ENCODE results near the gene DGKD. TPM values are rescaled to one million over a fixed set of nuclear protein-coding genes. Genes with fewer than 3 reads are reported as not detected.

Gene DGKD
- total and polyA plus RNA-seq, 10 of the 15 experiments (the other 5 are each of a cell fraction or from before 2014, with no cell fraction given) = 2.7 to 81.9 (median 27.0) TPM

DNA sequence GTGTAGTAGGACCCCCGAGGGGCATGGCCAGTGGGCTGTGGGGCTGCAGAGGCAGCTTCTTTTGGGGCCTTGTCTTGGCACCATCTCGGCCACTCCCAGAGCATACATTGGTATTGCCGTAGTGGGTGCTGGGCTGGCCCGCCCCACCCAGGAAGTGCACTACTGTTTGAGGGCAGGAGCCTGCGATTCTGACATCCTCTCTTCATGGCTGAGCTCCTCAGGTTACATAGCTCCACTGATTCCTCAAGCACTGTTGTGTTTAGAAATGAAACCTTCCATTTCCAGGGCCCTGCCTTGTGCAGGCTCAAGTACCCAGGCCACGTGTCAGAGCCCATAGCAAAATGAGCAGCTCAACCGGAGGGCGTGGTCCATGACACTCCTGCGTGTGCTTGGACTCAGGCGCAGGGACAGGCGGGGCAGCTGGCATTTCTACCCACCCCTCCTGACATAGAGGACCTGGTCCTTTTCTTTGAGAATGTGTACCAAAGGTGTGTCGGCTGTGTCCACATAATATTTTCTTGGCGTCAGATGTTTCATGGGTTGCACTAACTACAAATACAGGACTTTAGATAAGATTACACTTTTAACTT is 67.9 kb downstream of the DGKD start:
- intact Hi-C loops (cut with micrococcal nuclease; ENCODE audit: unreplicated experiment) = no loop called here
- WGBS (ENCODE audit: insufficient coverage, insufficient replicate concordance, low lambda C conversion rate, missing lambda C conversion rate) = 6% methylated on average over 13 of the region's 13 CpGs
- DNase-seq (ENCODE audit: low read depth, low spot score) (peak; percentile 66), FAIRE-seq (peak; percentile 76), ATAC-seq (peak; percentile 72)
- no peaks in the 10 kb centered on the region for H4K20me1 ChIP-seq (ENCODE audit: control insufficient read depth, insufficient read depth)
- H3K9me3 ChIP-seq (replicated peaks; ENCODE audit: control insufficient read depth, insufficient read depth, low read length) = peaks cover 6% of the 10 kb centered on the region
- H3K36me3 ChIP-seq (ENCODE audit: control insufficient read depth in 2 of 2, insufficient read depth in 2 of 2, low read length in 1 of 2) = peaks cover 1 to 22% of the 10 kb centered on the region in 2 experiments; a peak in 3 of 4 replicates
- no peaks in the 10 kb centered on the region for H3K27me3 ChIP-seq (replicated peaks in 1 of 2; ENCODE audit: control insufficient read depth in 2 of 2, insufficient read depth in 2 of 2, low read length in 1 of 2)
- H3K27ac ChIP-seq (ENCODE audit: control insufficient read depth, insufficient read depth) = peak overlapping the region; percentile 64
- peaks cover 67% of the 10 kb centered on the region for H3K79me2 ChIP-seq (ENCODE audit: control insufficient read depth, insufficient read depth, low read length)
- H3K4me1 ChIP-seq (ENCODE audit: control insufficient read depth, insufficient read depth, low read length) = peaks cover 55% of the 10 kb centered on the region
- SMC1A ChIA-PET (ENCODE audit: uncharacterized antibody, unreplicated experiment) = interaction anchor here (0.9 to 3.1 kb wide), 4 partner anchors 14 to 21 kb away, joined by 3 to 13 read pairs (median 4); no protein-coding TSS in a partner anchor
- CTCF ChIA-PET = interaction anchor here (0.6 to 15.3 kb wide), 4 partner anchors 18 to 825 kb away, joined by 3 to 135 read pairs (median 44); no protein-coding TSS in a partner anchor
- H2AFZ ChIP-seq (ENCODE audit: control insufficient read depth, low read depth, low read length) = peak overlapping the region; percentile 55; the same call in 1 of the 2 replicates
- in situ Hi-C loops (cut with MboI) = no loop called here
- H3K4me3 ChIP-seq = peak overlapping the region; percentile 29; the same call in 1 of the 2 replicates
- RAD21 ChIA-PET (ENCODE audit: unreplicated experiment) = interaction anchor here (1.2 to 6.3 kb wide), 2 partner anchors 18 to 21 kb away, joined by 5 to 28 read pairs; no protein-coding TSS in a partner anchor
- H3K9ac ChIP-seq (ENCODE audit: control insufficient read depth, insufficient read depth, low read length) = no peak overlapping the region; the same call in 1 of the 2 replicates
- BruUV-seq (replicated peaks) = no TSS peak
- H3K4me2 ChIP-seq (ENCODE audit: control insufficient read depth, insufficient read depth) = peak overlapping the region; percentile 99
- POLR2A ChIA-PET = no interaction called here
- no peak for TF ChIP-seq SRF (IDR thresholded peaks at IDR 0.05; ENCODE audit: low read depth in 2 of 2, low read length in 2 of 2)
- no peak for TF ChIP-seq ZNF217 (IDR thresholded peaks at IDR 0.05)
- no peak for TF ChIP-seq SIX5 (IDR thresholded peaks at IDR 0.05; ENCODE audit: low read depth, low read length, severe bottlenecking)
- no peak for TF ChIP-seq KLF5 (IDR thresholded peaks at IDR 0.05; ENCODE audit: partially characterized antibody)
- TF ChIP-seq, protein P1, sequence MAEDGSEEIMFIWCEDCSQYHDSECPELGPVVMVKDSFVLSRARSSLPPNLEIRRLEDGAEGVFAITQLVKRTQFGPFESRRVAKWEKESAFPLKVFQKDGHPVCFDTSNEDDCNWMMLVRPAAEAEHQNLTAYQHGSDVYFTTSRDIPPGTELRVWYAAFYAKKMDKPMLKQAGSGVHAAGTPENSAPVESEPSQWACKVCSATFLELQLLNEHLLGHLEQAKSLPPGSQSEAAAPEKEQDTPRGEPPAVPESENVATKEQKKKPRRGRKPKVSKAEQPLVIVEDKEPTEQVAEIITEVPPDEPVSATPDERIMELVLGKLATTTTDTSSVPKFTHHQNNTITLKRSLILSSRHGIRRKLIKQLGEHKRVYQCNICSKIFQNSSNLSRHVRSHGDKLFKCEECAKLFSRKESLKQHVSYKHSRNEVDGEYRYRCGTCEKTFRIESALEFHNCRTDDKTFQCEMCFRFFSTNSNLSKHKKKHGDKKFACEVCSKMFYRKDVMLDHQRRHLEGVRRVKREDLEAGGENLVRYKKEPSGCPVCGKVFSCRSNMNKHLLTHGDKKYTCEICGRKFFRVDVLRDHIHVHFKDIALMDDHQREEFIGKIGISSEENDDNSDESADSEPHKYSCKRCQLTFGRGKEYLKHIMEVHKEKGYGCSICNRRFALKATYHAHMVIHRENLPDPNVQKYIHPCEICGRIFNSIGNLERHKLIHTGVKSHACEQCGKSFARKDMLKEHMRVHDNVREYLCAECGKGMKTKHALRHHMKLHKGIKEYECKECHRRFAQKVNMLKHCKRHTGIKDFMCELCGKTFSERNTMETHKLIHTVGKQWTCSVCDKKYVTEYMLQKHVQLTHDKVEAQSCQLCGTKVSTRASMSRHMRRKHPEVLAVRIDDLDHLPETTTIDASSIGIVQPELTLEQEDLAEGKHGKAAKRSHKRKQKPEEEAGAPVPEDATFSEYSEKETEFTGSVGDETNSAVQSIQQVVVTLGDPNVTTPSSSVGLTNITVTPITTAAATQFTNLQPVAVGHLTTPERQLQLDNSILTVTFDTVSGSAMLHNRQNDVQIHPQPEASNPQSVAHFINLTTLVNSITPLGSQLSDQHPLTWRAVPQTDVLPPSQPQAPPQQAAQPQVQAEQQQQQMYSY (CRISPR knock-in tag; IDR thresholded peaks at IDR 0.05) = no peak
- no peak for TF ChIP-seq ZSCAN29 (IDR thresholded peaks at IDR 0.05)
- TF ChIP-seq, protein P2, sequence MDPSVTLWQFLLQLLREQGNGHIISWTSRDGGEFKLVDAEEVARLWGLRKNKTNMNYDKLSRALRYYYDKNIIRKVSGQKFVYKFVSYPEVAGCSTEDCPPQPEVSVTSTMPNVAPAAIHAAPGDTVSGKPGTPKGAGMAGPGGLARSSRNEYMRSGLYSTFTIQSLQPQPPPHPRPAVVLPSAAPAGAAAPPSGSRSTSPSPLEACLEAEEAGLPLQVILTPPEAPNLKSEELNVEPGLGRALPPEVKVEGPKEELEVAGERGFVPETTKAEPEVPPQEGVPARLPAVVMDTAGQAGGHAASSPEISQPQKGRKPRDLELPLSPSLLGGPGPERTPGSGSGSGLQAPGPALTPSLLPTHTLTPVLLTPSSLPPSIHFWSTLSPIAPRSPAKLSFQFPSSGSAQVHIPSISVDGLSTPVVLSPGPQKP (IDR thresholded peaks at IDR 0.05; ENCODE audit: low read depth, low read length) = no peak
- TF ChIP-seq LARP7 (IDR thresholded peaks at IDR 0.05) = no peak
- no peak for TF ChIP-seq POU2F2 (IDR thresholded peaks at IDR 0.05; ENCODE audit: borderline replicate concordance, low read depth, low read length)
- TF ChIP-seq BRCA1 (IDR thresholded peaks at IDR 0.05; ENCODE audit: low read depth, low read length) = no peak
- TF ChIP-seq, protein P3, sequence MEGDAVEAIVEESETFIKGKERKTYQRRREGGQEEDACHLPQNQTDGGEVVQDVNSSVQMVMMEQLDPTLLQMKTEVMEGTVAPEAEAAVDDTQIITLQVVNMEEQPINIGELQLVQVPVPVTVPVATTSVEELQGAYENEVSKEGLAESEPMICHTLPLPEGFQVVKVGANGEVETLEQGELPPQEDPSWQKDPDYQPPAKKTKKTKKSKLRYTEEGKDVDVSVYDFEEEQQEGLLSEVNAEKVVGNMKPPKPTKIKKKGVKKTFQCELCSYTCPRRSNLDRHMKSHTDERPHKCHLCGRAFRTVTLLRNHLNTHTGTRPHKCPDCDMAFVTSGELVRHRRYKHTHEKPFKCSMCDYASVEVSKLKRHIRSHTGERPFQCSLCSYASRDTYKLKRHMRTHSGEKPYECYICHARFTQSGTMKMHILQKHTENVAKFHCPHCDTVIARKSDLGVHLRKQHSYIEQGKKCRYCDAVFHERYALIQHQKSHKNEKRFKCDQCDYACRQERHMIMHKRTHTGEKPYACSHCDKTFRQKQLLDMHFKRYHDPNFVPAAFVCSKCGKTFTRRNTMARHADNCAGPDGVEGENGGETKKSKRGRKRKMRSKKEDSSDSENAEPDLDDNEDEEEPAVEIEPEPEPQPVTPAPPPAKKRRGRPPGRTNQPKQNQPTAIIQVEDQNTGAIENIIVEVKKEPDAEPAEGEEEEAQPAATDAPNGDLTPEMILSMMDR (IDR thresholded peaks at IDR 0.05 in 2 of 3, conservative IDR thresholded peaks at IDR 0.05 in 1 of 3; ENCODE audit: control insufficient read depth in 2 of 3, extremely low read depth in 1 of 3, insufficient read depth in 1 of 3, low read depth in 3 of 3, low read length in 3 of 3) = no peak
- TF ChIP-seq NR2C1 (IDR thresholded peaks at IDR 0.05) = no peak
- no peak for TF ChIP-seq ZNF274 (IDR thresholded peaks at IDR 0.05; ENCODE audit: insufficient read depth, insufficient read length)
- no peak for TF ChIP-seq JUNB (IDR thresholded peaks at IDR 0.05)
- TF ChIP-seq SREBF1 (IDR thresholded peaks at IDR 0.05; ENCODE audit: low read length) = no peak
- no peak for TF ChIP-seq FOXK2 (IDR thresholded peaks at IDR 0.05)
- TF ChIP-seq, protein P4, sequence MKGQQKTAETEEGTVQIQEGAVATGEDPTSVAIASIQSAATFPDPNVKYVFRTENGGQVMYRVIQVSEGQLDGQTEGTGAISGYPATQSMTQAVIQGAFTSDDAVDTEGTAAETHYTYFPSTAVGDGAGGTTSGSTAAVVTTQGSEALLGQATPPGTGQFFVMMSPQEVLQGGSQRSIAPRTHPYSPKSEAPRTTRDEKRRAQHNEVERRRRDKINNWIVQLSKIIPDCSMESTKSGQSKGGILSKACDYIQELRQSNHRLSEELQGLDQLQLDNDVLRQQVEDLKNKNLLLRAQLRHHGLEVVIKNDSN (IDR thresholded peaks at IDR 0.05; ENCODE audit: borderline replicate concordance, extremely low read length, insufficient read depth, low read depth, low read length) = peak; percentile 46
